ENCODE results near the gene AHSP. TPM values are rescaled to one million over a fixed set of nuclear protein-coding genes. Genes with fewer than 3 reads are reported as not detected.

The AHSP gene
- total and polyA plus RNA-seq, 2 of the 4 experiments (the other 2 are of a cell fraction) = not detected

DNA sequence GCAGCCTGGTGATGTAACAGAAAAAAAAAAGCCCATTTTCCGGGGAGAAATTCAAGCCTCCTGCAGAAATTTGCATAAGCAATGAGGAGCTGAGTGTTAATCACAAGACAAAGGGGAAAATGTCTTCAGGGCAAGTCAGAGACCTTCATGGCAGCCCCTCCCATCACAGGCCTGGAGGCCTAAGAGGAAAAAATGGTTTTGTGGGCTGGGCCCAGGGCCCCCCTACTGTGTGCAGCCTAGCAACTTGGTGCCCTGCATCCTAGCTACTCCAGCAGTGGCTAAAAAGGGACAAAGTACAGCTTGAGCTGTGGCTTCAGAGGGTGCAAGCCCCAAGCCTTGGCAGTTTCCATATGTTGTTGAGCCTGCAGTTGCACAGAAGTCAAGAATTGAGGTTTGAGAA lies 49.7 kb downstream of the AHSP start:
- dilution Hi-C loops (cut with HindIII; ENCODE audit: low sequenced_read_pairs, unreplicated experiment) = no loop called here
- H3K23ac ChIP-seq (ENCODE audit: low read depth, low read length) = no peak overlapping the region
- no peak overlapping the region for H2AK9ac ChIP-seq (replicated peaks; ENCODE audit: low read depth, low read length, poor library complexity)
- H3K9me1 ChIP-seq (ENCODE audit: insufficient read depth, low read length) = no peaks in the 10 kb centered on the region
- no peak overlapping the region for H3K56ac ChIP-seq (ENCODE audit: extremely low read depth, insufficient read depth, low read length)
- no peak overlapping the region for H2BK120ac ChIP-seq (ENCODE audit: low read depth, low read length)
- H4K20me1 ChIP-seq (ENCODE audit: insufficient read depth, low read length) = no peaks in the 10 kb centered on the region
- ChIA-PET CTCF (no interaction called here), POLR2A (ENCODE audit: unreplicated experiment) (no interaction called here)
- no peak overlapping the region for H2BK15ac ChIP-seq (ENCODE audit: low read depth, low read length)
- DNase-seq (no peak), ATAC-seq (ENCODE audit: low read depth) (no peak)
- no peak overlapping the region for H3K18ac ChIP-seq (ENCODE audit: low read depth, low read length)
- no peak overlapping the region for H3K4me3 ChIP-seq (ENCODE audit: insufficient read depth, low read depth, low read length)
- in situ Hi-C loops (cut with MboI; ENCODE audit: low sequenced_read_pairs) = no loop called here
- no peaks in the 10 kb centered on the region for H3K27me3 ChIP-seq (ENCODE audit: control insufficient read depth, insufficient read depth, low read length)
- no peak overlapping the region for H4K8ac ChIP-seq (ENCODE audit: low read depth in 2 of 2, low read length in 2 of 2)
- no peak overlapping the region for H3K4me2 ChIP-seq (ENCODE audit: low read depth, low read length)
- TF ChIP-seq MXI1 (IDR thresholded peaks at IDR 0.05; ENCODE audit: borderline replicate concordance, low read depth, low read length) = no peak
- no peaks in the 10 kb centered on the region for H3K79me1 ChIP-seq (ENCODE audit: low read depth in 1 of 2, low read length in 2 of 2)
- no peaks in the 10 kb centered on the region for H3K36me3 ChIP-seq (ENCODE audit: control insufficient read depth, insufficient read depth, low read length)
- no peak overlapping the region for H2AFZ ChIP-seq (replicated peaks; ENCODE audit: low read length, poor library complexity)
- no CpG with 5 or more reads among the region's 1 CpG for WGBS, 2 experiments (ENCODE audit: extremely low coverage in 2 of 2, insufficient read length in 1 of 2)
- no TSS peak for BruUV-seq (replicated peaks)
- H2BK20ac ChIP-seq (ENCODE audit: low read depth, low read length) = no peak overlapping the region
- H2AK5ac ChIP-seq (ENCODE audit: low read depth, low read length) = no peak overlapping the region
- H3K27ac ChIP-seq (ENCODE audit: insufficient read depth, low read length) = no peak overlapping the region
- H3K4ac ChIP-seq (ENCODE audit: low read depth, low read length) = no peak overlapping the region
- H3K14ac ChIP-seq (replicated peaks; ENCODE audit: low read depth, low read length) = no peak overlapping the region
- intact Hi-C loops (cut with micrococcal nuclease) = no loop called here
- H4K91ac ChIP-seq (ENCODE audit: insufficient read depth, low read depth, low read length) = no peak overlapping the region
- peaks cover 3% of the 10 kb centered on the region for H3K9me3 ChIP-seq (ENCODE audit: control insufficient read depth, insufficient read depth, low read length)
- no peak overlapping the region for H2BK5ac ChIP-seq (ENCODE audit: low read depth, low read length, poor library complexity, severe bottlenecking)
- H4K5ac ChIP-seq (ENCODE audit: low read depth, low read length) = no peak overlapping the region
- H3K4me1 ChIP-seq (ENCODE audit: control insufficient read depth, insufficient read depth, low read length) = no peaks in the 10 kb centered on the region
- no peak overlapping the region for H3K9ac ChIP-seq (ENCODE audit: low read depth, low read length)

Other genes starting within 250 kb of the AHSP start
- 0.18 TPM in 1 of 2 replicates, not detected in the other for gene ITGAX, start 172.7 kb upstream of the AHSP start, total RNA-seq (2012; rRNA removed)
- gene ITGAX, start 172.7 kb upstream of the AHSP start, polyA plus RNA-seq (2012; rRNA removed) = 0.09 TPM in 2 replicates
- gene ITGAD, start 134.6 kb upstream of the AHSP start, total RNA-seq (2012; rRNA removed) = not detected in 2 replicates
- not detected in 2 replicates for gene ITGAD, start 134.6 kb upstream of the AHSP start, polyA plus RNA-seq (2012; rRNA removed)
- gene COX6A2, start 99.5 kb upstream of the AHSP start, total RNA-seq (2012; rRNA removed) = not detected in 2 replicates
- not detected in 2 replicates for gene COX6A2, start 99.5 kb upstream of the AHSP start, polyA plus RNA-seq (2012; rRNA removed)
- gene ZNF843, start 85.1 kb upstream of the AHSP start, total RNA-seq (2012; rRNA removed) = under 0.01 TPM in 2 replicates
- 0.13 and 0.27 TPM in 2 replicates for gene ZNF843, start 85.1 kb upstream of the AHSP start, polyA plus RNA-seq (2012; rRNA removed)
- 2.3 and 3.1 TPM in 2 replicates for gene ARMC5, start 68.4 kb upstream of the AHSP start, total RNA-seq (2012; rRNA removed)
- gene ARMC5, start 68.4 kb upstream of the AHSP start, polyA plus RNA-seq (2012; rRNA removed) = 7.5 and 10.2 TPM in 2 replicates
- gene TGFB1I1, start 55.7 kb upstream of the AHSP start, total RNA-seq (2012; rRNA removed) = 24.9 and 30.0 TPM in 2 replicates
- 118 and 128 TPM in 2 replicates for gene TGFB1I1, start 55.7 kb upstream of the AHSP start, polyA plus RNA-seq (2012; rRNA removed)
- under 0.01 TPM in 1 of 2 replicates, not detected in the other for gene SLC5A2, start 44.8 kb upstream of the AHSP start, total RNA-seq (2012; rRNA removed)
- gene SLC5A2, start 44.8 kb upstream of the AHSP start, polyA plus RNA-seq (2012; rRNA removed) = 0.10 TPM in 1 of 2 replicates, not detected in the other
- 22.2 and 22.9 TPM in 2 replicates for gene RUSF1, start 19.5 kb upstream of the AHSP start, total RNA-seq (2012; rRNA removed)
- gene RUSF1, start 19.5 kb upstream of the AHSP start, polyA plus RNA-seq (2012; rRNA removed) = 63.6 and 65.0 TPM in 2 replicates